Raji (cell line): ENCODE results near the gene SFXN4.

Experiments used
- POLR2A ChIP-seq: IDR thresholded peaks from 2 replicates; pipeline ENCODE4 v1.6.1; 2011; ENCODE audit warnings: low read depth, low read length, control low read depth; ENCODE audit not compliant: insufficient read depth

SFXN4 gene

DNA sequence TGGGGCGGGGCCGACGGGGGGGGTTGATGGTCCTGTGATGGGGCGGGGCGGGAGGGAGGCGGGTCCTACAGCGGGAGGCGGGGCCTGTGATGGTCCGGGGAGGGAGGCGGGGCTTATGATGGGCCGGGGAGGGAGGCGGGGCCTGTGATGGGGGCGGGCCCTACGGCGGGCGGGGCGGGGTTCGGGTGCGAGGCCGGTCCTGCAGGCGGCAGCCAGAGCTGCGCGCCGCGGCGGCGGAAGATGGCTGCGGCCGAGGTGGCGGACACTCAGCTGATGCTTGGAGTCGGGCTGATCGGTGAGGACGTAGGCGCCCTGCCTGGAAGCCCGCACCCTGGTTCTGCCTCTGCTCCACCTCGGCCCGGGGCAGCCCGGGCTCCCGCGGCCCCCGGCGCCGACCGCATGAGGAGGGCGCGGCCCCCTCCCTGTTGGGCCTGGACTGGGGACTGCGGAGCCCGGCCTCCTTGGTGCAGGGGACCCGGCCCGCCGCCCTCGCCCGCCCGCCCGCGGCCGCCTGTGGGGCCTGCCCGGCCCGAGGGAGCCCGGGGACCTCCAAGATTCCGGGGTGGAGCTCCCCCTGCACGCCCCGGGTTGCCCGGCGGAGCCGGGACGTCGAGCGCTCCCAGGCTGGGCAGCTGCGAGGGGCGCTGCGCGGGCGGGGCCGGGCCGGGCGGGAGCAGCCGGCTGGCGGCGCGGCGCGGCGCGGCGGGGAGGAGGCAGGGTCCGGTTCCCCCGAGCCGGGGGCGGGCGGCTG, 61.4 kb downstream of the SFXN4 start, which contains the start of gene DENND10:
TSS of gene DENND10 (plus strand) at position 211 of the 751 bp plus-strand sequence. CDS start at position 241, 30 bp downstream.
- TF ChIP-seq POLR2A, result peak; percentile 96

DNA sequence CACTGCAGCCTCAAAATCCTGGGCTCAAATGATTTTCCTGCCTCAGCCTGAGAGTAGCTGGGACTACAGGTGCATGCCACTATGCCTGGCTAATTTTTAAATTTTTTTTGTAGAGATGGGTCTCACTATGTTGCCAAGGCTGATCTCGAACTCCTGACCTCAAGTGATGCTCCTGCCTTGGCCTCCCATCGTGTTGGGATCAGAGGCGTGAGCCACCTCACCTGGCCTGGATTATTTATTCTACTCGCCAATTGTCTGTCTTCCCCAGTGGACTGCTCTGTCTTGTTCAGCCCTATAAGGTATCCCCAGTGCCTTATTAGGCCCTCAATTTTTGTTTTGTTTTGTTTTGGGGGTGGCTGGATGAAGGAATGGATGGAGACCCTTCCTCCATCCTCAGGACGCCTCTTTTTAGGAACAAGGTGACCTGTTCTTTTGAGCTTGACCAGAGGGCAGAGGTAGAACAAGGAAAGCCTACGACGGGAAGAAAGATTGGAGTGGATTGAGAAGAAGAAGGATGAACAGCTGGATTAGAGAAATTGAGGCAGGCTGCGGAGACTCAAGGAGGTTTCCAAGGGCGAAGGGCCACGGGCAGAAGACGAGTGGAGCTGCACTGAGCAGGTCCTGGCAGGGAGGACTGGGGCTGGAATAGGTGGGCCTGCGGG, 62.1 kb downstream of the SFXN4 start:
- no peak for TF ChIP-seq POLR2A

DNA sequence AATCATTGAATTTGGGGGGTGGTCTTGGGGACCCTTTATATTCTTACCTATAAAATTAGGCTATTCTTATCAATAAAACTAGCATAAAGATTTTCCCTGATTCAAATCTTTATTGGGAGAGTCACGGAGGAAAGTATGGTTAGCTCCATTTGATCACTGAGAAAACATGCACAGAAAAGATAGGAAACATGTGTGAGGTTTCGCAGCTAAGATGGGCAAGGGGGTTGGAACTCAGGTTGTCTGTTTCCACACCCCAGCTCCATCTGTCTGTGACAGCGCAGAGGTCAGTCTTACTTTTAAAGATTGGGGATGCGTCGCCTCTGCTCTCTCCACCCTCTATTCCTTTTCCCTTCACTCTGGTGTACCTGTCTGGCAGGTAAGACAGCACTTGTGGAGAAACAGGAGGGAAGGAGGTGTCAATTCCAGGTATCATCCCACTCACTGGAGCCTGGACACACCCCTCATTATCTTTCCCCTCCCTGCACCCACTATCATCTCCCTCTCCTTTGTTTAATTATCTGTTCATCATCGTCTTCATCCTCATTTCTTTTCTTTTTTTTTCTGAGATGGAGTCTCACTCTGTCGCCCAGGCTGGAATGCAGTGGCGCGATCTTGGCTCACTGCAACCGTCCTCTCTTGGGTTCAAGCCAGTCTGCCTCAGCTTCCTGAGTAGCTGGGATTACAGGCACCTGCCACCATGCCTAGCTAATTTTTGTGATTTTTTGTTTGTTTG, 64.0 kb downstream of the SFXN4 start:
- TF ChIP-seq POLR2A, result no peak

DNA sequence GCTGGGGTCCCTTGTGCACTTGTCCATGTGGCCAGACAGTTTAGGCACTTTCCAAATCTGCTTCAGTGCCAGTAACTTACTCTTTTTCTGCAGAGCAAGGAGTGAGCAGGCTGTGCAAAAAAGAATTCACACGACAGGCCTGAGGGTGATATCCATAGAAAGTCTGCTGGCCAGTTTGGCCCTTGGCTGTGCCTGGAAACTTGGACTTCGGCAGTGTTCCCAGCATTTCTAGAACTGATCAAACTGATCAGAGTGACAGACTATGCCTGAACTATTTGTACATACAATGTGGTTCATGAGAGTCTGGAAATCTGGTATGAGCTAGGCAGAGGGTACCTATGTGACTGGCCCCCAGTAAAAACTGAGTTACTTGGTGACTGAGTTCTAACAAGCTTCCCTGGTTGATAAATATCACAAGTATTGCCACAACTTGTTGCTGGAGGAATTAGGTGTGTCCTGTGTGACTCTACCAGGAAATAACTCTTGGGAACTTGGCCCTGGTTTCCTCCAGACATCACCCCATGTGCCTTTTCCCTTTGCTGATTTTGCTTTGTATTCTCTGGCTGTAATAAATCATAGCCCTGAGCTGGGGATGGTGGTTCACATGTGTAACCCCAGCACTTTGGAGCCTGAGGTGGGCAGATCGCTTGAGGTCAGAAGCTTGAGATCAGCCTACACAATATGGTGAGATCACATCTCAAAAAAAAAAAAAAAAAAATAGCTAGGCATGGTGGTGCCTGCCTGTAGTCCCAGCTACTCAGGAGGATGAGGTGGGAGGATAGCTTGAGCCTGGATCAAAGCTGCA, 64.9 kb downstream of the SFXN4 start:
- TF ChIP-seq POLR2A, result no peak

DNA sequence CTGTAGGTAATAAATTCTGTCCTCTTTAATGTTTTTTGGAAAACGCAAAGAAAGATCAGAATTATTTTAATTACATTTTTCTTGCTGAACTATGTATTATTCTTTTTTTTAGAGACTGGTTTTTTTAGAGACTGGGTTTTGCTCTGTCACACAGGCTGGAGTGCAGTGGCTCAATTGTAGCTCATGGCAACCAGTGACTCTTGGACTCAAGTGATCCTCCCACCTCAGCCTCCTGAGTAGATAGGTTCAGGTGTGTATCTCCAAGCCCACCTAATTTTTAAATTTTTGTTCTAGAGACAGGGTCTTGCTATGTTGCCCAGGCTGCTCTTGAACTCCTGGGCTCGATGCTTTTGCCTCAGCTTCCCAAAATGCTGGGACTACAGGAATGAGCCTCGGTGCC, 66.9 kb downstream of the SFXN4 start:
- no peak for TF ChIP-seq POLR2A

DNA sequence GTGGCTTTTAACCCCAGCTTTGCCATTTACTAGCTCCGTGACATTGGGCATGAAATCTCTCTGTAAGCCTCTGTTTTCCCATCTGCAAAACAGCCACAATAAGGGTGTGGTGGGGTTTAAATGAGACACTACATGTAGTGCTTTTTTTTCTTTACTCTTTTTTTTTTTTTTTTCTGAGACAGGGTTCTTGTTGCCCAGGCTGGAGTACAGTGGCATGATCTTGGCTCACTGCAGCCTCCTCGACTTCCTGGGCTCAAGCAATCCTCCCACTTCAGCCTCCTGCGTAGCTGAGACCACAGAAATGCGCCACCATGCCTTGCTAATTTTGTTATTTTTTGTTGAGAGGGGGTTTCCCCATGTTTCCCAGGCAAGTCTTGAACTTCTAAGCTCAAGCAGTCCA, 69.9 kb downstream of the SFXN4 start:
- no peak for TF ChIP-seq POLR2A

DNA sequence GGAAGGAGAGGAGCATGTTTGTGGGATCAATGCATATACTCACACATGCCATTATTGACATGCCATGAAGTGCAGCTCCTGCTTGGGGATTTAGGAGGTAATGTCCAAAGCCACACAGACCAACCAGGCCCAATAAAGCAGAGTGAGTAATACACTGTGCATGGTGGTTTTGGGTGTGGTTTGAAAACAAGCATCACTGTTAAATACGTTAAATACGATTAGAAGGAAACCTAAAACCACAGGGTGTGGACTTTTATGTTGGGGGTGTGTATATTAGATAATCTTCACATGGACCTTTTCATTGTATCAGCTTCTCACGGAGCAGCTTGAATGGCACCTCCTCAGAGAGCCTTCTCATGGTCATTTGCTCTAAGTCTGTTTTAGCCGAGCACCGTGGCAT, 74.5 kb downstream of the SFXN4 start:
- TF ChIP-seq POLR2A, result no peak
